HG03432 (cell line): ENCODE data around the gene TNPO3.

ENCODE experiments used
- ATAC-seq: cut with Tn5 transposase; IDR thresholded peaks from one replicate; pipeline ENCODE4 v1.9.1; 2021; ENCODE audit warnings: mild to moderate bottlenecking, moderate library complexity; ENCODE audit not compliant: unreplicated experiment

Gene TNPO3

DNA sequence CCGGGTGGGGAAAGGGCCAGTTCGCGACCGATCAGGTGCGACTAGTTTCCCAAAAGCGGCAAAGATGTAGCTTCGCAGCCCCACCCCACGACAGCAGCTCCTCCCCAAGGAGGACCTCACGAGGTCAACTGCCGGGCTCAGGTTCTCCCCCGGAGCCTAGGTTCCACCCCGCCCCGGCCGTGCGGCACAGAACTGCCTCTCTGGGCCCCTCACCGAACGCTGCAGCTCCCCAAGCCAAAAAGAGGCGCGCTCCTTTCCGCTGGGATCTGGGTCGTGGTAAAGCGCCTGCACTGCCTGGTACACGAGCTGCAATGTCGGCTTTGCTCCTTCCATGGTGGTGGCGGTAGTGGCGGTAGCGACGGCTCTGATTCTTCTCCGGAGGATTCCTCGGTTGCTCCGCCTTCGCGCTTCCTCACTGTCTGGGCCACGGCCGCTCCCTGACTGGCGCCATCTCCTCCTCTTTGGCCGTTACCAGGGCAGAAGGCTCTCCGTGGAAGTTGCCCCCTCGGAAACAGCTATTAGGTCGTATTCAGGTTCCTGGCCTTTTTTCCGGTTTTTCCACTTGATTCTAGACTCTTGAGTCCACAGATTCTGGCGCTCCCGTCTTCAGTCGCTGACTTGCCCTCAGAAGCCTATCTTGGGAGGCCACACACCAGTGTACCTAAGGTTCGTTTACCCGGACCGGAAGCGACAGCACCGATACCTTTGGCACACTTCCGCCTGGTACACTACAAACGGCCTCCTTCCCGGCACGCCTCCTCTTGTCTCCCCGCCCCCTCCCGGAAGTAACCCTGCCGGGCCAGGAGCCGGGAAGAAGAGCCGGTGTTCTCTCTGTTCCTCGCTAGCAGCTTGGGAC lies at the start of gene TNPO3:
TSS of gene TNPO3 (minus strand) at position 674 of the 856 bp plus-strand sequence. CDS start at position 333, 341 bp downstream.
- ATAC-seq: peak; percentile 86

DNA sequence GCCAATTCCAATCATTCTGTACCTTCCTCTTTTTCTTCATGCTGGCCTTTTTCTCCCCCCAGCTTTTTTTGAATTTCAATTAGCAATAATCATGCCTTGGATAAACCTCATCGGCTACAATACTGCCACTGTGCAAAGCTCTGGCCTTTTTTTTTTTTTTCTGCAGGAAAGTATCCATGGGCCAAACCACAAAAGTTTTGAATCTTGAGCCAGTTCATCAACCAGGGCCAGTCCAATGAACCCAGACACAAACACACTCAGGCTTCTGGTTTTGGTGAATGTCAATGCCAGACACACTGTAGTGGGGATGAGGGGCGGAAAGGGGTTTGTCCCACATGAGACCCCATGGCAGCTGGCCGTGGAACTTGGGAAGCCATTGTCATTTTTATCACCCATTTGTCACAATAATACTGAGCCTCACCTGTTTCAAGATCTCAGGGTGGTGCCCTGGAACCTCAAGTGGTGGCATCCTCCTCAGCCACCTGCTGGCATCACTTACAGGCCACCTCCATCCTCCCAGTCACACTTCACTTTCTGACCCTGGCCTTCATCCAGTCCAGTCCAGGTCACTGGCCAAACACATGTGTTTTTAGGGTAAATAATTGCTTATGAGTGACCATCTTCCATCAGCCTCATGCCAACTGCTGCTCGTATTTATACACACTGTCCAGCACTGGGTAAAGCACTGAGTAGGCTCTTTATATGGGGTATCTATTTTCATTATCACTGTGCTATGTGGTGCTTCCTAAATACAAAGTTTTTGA lies 48.8 kb upstream of the TNPO3 start:
- ATAC-seq: no peak

DNA sequence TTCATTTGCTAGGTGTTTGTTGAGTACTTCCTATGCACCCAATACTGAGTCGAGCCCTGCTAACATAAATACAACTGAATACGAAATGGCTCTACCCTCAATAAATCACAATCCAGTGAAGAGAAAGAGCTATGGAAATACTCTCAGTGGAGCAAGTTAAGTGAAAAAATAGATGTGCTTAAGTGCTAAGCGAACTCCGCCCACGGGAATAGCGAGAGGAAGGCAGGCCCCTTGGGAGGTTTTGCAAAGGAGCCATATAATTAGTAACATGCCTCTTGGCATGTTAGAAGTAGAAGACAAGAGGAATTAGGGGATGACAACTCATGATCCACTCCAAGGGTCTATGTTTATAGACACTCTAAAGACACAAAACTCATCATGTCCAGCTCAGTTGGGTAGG lies 46.8 kb upstream of the TNPO3 start:
- ATAC-seq: no peak

DNA sequence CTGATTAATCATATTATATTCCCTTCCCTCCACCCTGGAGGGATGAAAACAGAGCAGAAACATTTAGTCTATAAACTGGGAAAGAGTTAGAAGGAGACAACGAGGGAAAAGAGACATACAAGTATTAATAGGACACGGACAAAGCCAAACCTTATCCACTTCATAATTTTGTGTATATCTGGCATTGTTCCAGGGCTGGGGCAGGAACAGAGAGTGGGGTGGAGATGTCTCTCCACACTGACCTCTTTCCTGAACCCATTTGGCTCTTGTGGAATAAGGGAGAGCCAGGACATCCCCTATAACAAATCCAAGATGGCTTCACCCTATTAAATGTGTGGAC lies 45.9 kb upstream of the TNPO3 start:
- no peak for ATAC-seq

DNA sequence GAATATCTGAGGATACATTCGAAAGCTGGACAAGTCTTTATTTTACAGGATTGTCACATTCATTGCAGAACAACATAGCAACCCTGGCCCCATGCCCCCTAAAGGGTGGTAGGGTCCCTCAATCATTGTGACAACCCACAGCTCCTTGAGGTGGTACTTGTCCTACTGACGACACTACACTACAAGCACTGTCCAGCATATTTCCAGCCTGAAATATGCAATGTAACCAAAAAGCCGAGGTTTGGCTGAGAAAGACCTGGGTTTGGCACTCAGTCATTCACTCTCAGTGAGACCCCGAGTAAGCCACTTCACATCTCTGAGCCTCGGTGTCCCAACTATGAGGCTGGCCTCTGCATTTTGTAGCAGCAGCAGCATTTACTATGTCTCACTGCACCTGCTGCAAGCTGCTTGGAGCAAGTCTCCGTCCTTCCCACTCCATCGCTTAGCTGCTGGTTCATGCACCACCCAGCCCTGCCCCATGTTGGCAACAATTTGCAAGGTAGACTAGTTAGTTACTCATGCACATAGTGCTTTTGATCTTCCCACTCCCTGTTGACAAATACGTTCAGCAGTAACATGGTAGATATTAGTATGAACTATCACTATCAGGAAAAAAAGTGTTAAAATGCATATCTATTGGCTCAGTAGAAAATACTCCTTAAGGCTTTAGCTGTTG lies 43.6 kb upstream of the TNPO3 start:
- ATAC-seq: no peak

DNA sequence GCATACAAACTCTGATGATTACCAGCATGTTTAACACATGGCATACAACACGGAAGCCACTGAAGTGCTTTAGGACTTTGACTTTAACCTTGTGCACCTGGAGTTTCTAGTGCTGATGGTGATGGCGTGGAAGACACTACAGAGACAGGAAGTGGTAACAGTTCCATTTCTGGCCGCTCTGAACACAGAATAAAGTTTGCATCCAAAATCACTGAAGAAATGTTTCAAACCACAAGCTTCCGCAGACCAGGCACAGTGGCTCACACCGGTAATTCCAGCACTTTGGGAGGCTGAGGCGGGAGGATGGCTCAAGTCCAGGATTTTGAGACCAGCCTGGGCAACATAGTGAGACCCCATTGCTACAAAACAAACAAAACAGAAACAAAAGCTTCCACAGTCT lies 40.3 kb upstream of the TNPO3 start:
- ATAC-seq: peak; percentile 79

DNA sequence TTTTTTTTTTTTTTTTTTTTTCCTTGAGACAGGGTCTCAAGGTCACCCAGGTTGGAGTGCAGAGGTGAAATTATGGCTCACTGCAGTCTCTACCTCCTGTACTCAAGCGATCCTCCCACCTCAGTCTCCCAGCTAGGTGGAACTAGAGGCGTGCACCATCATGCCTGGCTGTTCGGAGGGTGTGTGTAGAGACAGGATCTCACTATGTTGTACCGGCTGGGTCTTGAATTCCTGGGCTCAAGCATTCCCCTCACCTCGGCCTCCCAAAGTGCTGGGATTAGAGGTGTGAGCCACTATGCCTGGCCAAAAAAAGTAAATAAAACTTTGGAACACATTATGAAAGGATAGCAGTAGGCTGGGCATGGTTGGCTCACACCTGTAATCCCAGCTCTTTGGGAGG lies 39.6 kb upstream of the TNPO3 start:
- no peak for ATAC-seq

DNA sequence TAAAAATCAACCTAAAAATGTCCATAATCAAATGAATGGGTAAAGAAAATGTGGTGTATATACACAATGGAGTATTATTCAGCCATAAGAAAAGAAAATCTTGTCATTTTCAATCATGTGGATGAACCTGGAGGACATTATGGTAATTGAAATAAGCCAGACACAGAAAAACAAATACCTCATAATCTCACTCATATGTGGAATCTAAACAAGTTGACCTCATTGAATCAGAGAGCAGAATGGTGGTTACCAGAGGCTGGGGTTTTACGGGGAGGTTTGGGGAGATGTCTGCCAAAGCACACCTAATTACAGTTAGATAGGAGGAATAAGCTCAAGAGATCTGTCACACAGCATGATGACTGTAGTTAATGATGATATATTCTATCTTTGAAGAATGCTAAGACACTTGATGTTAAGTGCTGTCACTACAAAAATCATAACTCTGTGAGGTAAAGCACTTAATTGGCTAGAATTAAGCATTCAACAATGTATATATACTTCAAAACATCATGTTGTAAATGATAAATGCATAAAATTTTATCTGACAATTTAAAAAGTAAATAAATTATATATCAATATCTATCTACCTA lies 39.1 kb upstream of the TNPO3 start:
- no peak for ATAC-seq

DNA sequence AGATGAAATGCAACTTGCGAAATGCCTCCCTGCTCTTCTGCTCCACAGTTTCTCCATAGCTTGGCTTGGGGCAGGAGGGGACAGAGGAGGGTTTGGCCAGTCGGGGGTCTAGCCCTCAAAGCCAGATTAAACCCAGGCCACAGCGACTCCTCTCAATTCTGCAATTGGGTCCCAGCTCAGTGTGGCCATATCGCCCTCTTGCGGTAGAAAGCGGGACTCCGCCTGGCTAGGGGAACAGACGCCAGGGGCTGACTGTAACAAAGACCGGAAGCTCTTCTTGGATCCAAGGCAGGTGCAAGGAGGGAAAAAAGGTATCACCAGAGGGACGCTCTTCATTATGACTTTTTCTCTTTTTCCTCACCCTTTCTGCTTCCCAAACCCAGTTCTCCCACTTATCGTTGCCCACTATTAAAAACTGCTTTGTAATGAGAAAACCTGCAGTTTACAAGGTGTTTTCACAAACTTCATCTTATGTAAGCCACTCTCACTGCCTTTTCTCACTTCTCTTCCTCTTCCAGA lies 36.6 kb upstream of the TNPO3 start:
- no peak for ATAC-seq

DNA sequence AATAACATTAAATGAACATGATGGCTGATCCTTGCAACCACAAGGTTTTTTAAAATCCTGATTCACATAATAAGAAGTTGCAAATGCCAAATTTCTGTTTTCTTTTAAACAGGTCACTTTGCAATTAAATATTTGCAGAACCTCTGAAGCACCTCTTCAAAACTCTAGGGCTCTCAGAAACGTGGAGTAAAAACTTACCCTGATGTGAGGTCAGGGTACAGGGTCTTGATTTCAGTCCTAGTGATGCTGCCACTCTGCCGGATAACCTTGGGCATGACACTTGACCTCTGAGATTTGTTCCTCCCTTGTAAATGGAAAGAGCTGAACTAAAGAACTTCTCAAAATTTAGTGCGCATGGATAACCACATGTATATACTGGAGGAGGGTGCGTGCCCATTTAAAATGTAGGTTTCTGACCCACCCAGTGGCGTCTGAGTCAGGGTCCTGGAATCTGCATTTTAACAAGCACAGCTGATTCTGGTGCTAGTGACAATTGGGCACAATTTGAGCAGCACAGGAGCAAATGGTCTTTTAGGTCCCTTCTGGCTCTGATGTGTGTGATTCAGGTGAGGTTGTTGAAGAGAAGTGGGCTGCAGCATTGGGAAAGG lies 35.5 kb upstream of the TNPO3 start:
- ATAC-seq: no peak

DNA sequence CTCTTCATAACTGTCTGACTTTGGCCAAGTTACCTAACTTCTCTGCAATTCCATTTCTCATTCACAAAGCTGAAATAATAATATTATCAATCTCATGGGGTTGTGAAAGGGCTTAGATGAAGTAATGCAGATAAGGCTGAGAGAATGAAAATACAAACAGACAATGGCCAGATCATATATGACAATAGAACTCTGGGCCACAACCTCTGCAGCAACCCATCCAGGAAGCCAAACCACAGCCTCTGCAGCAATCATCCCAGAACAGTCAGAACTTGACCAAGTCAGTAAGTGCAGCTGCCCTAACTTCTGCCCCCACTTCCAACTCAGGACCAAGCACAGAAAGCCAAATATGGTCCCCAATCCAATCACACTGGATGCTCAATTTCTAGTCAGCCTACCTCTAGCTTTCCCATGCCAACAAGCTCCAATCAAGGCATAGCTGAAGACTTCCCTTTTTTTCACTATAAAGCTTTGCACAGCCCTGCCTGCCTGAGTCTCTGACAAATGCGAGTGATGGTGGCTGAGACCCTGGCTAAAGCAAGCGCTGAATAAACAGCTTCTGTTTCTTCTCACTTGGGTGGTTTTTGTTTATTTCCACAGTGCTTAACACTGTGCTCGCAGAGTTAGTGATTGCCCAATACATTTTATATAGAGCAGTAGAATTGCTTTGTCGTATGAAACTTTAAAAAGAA lies 34.8 kb upstream of the TNPO3 start:
- ATAC-seq: peak; percentile 92

DNA sequence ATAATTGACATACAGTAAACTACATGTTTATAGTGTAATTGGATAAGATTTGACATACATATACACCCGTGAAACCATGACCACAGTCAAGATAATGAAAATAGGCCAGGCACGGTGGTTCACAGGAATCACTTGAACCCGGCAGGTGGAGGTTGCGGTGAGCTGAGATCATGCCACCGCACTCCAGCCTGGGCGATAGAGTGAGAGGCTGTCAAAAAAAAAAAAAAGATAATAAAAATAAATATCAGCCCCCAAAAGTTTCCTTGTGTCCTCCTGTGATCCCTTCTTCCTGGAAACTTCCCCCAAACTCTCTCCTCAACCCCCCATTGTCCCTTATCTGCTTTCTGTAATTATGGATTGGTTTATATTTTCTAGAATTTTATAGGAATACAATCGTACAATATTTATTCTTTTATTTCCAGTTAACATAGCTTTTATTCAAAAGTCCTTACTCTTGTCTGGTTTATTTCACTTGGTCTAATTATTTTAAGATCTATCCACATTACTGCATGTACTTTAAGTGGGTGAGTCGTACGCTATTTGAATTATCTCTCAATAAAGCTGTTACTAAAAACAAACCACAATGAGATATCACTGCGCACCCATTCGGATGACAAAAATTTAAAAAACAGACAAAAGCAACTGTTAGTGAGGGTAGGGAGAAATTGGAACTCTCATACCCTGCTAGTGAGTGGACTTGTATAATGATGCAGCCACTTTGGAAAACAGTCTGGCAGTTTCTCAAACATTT lies 30.1 kb upstream of the TNPO3 start:
- ATAC-seq: no peak

DNA sequence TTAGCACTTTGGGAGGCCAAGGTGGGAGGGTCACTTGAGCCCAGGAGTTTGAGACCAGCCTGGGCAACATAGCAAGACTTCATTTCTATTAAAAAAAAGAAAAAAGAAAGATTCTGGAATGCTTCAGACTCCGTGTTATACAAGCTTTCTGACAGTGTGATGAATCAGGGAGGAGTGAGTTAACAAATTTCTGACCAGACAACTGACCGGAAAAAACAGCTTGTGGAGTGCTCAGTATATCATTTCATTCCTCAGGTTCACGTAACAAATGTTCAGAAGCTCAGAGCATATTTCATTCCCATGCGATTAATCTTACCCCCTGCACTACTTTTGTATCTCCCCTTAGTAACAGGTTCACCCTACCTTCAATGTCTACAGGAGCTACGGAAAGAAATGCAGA lies 28.6 kb upstream of the TNPO3 start:
- ATAC-seq: no peak

DNA sequence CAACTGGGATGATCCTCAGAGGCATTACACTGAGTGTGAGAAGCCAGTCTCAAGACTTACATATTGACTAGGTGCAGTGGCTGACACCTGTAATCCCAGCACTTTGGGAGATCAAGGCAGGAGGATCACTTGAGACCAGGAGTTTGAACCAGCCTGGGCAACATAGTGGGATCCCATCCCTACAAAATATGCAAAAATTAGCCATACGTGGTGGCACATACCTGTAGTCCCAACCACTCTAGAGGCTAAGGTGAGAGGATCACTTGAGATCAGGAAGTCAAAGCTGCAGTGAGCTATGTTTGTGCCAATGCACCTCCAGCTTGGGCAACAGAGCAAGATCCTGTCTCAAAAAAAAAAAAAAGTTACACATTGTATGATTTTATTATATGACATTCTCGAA lies 23.5 kb upstream of the TNPO3 start:
- ATAC-seq: no peak

DNA sequence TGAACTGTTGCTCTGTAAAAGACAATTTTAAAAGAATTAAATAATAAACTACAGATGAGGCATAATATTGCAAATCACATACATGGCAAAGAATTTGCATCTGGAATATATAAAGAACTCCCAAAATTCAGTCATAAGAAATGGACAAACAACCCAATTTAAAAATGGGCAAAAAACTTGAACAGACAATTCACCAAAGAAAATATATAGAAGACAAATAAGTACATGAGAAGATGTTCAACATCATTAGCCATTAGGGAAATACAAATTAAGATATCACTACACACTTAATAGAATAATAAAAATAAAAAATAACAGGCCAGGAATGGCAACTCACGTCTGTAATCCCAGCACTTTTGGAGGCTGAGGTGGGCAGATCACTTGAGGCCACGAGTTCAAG lies 22.0 kb upstream of the TNPO3 start:
- ATAC-seq: no peak

DNA sequence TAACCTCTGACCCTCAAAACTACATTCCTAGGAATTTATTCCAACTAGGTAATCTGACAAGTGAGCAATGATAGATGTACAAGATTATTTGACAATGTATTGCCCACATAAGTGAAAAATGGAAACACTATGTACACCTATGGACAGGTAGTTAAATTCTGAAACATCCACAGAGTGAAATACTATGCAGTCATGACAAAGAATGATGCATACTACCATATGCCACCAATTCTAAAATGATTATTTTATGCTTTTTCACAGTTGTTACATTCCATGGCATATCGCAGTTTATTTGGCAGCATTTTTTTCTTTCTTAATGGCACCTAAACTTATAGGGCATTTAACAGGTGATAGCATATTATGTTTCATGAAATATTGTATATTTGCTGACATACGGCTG lies 20.1 kb upstream of the TNPO3 start:
- ATAC-seq: no peak

DNA sequence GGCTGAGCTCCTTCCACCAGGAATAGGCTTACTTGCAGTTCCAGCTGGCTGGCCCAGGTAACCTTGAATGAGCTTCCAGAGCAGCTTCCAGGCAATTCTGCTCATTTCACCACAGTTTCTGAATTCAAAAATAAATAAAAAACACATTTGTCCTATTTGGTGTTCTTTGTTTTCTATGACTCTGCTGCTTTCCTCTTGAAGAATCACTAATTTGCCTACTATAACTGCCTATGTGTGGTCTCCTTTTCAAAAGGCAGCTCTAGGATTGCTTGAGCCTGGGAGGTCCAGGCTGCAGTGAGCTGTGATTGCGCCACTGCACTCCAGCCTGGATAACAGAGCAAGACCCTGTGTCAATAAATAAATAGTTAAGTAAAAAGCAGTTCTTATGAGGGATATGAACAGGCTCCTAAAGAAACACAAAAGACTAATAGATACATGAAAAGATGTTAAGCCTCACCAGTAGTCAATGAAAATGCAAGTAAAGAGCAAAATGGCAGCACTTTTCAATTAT lies 19.5 kb upstream of the TNPO3 start:
- ATAC-seq: no peak

DNA sequence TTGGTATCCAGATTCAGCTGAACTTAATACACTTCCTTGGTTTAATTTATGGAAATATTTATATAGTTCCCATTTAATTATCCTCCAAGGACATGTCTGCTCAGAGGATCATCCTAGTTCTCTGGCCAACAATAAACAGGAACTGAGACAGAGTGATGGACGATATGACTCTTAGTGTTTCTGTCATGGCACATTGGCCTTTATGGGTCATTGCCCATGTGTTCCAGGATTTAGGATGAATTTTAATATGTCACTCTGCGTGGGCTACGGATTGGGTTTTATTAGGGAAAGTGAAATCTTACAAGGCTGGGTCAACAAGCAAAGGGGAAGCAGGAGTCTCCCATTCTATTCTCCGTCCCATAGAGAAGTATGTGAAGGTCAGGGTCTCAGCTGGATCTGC lies 18.8 kb upstream of the TNPO3 start:
- no peak for ATAC-seq

DNA sequence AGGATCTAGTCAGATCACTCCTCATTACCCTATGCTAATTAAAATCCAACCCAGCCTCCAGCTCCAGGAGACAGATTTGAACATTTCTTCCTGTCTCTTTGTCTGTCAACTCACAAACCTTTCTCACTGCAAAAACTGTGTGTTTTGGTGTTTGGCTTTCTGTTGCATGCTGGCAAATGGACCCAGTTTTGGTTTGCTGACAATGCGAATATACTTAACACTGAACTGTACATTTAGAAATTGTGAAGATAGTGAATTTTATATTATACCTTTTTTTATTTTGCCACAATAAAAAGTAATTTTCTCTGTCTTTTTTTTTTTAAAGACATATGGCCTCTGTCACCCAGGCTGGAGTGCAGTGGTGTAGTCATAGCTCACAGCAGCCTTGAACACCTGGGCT lies 18.3 kb upstream of the TNPO3 start:
- no peak for ATAC-seq
